Parathyroid adenoma (tissue), 2 donors: ENCODE data around the gene TADA2B.

Experiments
- H2AFZ ChIP-seq: fragments of 300-600 bp; sonication (generic); one replicate; pipeline ENCODE4 v1.7.0; 2017; ENCODE audit warnings: antibody characterized with exemption, mild to moderate bottlenecking
- H3K27ac ChIP-seq: fragments of 300-600 bp; sonication (generic); one replicate; pipeline ENCODE4 v1.7.0; 2017
- H3K27me3 ChIP-seq: fragments of 300-600 bp; sonication (generic); one replicate; pipeline ENCODE4 v1.7.0; 2017; ENCODE audit warnings: low read length; ENCODE audit not compliant: control insufficient read depth, insufficient read depth
- H3K36me3 ChIP-seq: fragments of 300-600 bp; sonication (generic); one replicate; pipeline ENCODE4 v1.7.0; 2017; ENCODE audit warnings: low read length; ENCODE audit not compliant: control insufficient read depth, insufficient read depth
- H3K4me1 ChIP-seq: fragments of 300-600 bp; sonication (generic); one replicate; pipeline ENCODE4 v1.7.0; 2017; ENCODE audit warnings: control low read depth
- H3K4me2 ChIP-seq: fragments of 300-600 bp; sonication (generic); one replicate; pipeline ENCODE4 v1.7.0; 2017; ENCODE audit warnings: low read length
- H3K4me3 ChIP-seq: fragments of 300-600 bp; sonication (generic); one replicate; pipeline ENCODE4 v1.7.0; 2017; ENCODE audit warnings: low read depth, low read length
- H3K79me2 ChIP-seq: fragments of 300-600 bp; sonication (generic); one replicate; pipeline ENCODE4 v1.7.0; 2017; ENCODE audit warnings: control low read depth
- H3K9ac ChIP-seq: fragments of 300-600 bp; sonication (generic); one replicate; pipeline ENCODE4 v1.7.0; 2017; ENCODE audit warnings: mild to moderate bottlenecking
- H3K9me3 ChIP-seq: fragments of 300-600 bp; sonication (generic); one replicate; pipeline ENCODE4 v1.7.0; 2017; ENCODE audit warnings: low read length; ENCODE audit not compliant: control insufficient read depth
- TF ChIP-seq, protein P1 (sequence below): fragments of 300-600 bp; sonication (generic); IDR thresholded peaks from one replicate; pipeline ENCODE4 v1.7.0; 2017; ENCODE audit warnings: antibody characterized with exemption, mild to moderate bottlenecking
- donor health status: primary hyperparathyroidism.

The TADA2B gene

DNA sequence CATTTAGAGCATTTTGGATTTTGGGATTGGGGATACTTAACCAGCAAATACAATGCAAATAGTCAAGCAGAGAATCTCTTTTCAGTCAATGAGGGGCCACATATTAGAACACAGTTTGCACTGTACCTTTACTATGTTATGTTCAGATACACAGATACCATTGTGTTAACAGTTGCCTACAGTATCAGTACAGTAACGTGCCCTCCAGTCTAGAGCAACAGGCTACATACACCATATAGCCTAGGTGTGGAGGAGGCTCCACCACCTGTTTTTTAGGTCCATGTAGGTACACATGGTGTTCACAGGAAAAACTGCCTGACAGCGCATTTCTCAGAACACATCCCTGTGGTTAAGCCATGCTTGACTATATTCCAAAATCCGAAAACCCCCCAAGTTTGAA is 15.6 kb downstream of the TADA2B start:
- no peaks in the 10 kb centered on the region for H3K36me3 ChIP-seq
- H2AFZ ChIP-seq, result no peak overlapping the region
- H3K4me1 ChIP-seq, result no peaks in the 10 kb centered on the region
- H3K27me3 ChIP-seq, result no peaks in the 10 kb centered on the region
- no peaks in the 10 kb centered on the region for H3K9me3 ChIP-seq
- TF ChIP-seq, protein P1, sequence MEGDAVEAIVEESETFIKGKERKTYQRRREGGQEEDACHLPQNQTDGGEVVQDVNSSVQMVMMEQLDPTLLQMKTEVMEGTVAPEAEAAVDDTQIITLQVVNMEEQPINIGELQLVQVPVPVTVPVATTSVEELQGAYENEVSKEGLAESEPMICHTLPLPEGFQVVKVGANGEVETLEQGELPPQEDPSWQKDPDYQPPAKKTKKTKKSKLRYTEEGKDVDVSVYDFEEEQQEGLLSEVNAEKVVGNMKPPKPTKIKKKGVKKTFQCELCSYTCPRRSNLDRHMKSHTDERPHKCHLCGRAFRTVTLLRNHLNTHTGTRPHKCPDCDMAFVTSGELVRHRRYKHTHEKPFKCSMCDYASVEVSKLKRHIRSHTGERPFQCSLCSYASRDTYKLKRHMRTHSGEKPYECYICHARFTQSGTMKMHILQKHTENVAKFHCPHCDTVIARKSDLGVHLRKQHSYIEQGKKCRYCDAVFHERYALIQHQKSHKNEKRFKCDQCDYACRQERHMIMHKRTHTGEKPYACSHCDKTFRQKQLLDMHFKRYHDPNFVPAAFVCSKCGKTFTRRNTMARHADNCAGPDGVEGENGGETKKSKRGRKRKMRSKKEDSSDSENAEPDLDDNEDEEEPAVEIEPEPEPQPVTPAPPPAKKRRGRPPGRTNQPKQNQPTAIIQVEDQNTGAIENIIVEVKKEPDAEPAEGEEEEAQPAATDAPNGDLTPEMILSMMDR, result no peak
- H3K27ac ChIP-seq, result no peak overlapping the region
- H3K9ac ChIP-seq, result no peak overlapping the region
- H3K4me3 ChIP-seq, result no peak overlapping the region
- no peaks in the 10 kb centered on the region for H3K79me2 ChIP-seq
- H3K4me2 ChIP-seq, result no peak overlapping the region

DNA sequence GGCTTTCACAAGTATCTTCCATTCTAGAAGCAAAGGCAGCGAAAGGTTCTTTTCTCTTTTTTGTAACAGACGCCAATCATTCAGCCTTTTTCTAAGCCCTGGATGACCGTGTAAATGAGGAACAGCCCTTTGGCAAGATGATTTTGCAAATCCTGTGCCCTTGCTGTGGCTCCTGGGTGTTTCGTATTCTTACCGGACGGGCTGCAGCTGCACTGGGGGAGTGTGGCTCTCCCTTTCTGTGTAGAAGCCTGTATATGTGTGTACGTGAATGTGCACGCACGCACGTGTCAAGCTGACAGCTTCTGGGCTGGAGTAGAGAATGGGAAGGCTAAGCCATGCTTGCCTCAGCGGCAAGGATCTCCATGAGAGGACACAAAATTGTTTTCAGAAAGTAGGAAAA is 16.5 kb downstream of the TADA2B start:
- no peaks in the 10 kb centered on the region for H3K36me3 ChIP-seq
- no peaks in the 10 kb centered on the region for H3K27me3 ChIP-seq
- H3K4me1 ChIP-seq, result no peaks in the 10 kb centered on the region
- no peak overlapping the region for H2AFZ ChIP-seq
- no peak overlapping the region for H3K9ac ChIP-seq
- H3K27ac ChIP-seq, result no peak overlapping the region
- H3K4me2 ChIP-seq, result no peak overlapping the region
- no peaks in the 10 kb centered on the region for H3K79me2 ChIP-seq
- H3K9me3 ChIP-seq, result no peaks in the 10 kb centered on the region
- H3K4me3 ChIP-seq, result no peak overlapping the region
- TF ChIP-seq, protein P1, result no peak

DNA sequence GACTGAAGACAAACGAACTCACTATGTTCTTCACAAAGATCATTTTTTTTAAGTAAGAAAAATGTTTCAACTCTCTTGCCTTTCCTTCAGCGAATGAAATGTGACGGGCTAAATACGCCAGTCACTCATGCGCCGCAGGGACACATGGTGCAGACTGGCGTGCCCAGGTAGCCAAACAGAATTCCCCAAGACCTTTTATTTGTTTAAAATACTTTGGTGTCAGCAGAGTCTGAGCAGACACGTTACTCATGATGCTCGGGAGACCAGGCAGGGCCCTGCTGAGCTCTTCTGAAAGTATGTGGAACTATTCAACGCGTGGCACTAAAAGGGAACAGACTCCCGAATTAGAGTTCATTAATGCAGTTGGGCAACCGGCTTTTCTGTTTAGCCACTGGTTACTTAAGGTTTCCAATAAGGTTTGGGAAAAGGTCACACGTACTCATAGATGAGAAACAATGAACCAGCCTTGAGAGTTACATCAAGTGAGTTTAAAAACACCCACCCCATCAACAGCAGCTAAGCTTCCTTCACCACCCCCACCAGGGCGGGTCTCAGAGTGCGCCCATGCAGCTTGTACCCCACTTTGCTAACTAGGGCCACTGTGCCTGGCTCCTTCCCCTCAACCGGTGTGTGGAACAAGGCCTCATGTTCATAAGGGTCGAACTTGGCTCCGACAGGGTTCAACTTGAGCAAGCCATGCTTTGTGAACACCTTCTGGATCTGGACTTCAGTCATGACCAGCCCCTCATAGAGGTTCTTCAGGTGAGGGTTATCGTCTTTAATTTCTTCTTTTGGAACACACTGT is 17.4 kb downstream of the TADA2B start:
- H3K4me1 ChIP-seq, result no peaks in the 10 kb centered on the region
- H3K27ac ChIP-seq, result no peak overlapping the region
- TF ChIP-seq, protein P1, result no peak
- no peak overlapping the region for H3K4me3 ChIP-seq
- H3K79me2 ChIP-seq, result peaks cover 2% of the 10 kb centered on the region
- no peaks in the 10 kb centered on the region for H3K36me3 ChIP-seq
- no peak overlapping the region for H2AFZ ChIP-seq
- no peak overlapping the region for H3K4me2 ChIP-seq
- no peaks in the 10 kb centered on the region for H3K9me3 ChIP-seq
- no peaks in the 10 kb centered on the region for H3K27me3 ChIP-seq
- H3K9ac ChIP-seq, result no peak overlapping the region

DNA sequence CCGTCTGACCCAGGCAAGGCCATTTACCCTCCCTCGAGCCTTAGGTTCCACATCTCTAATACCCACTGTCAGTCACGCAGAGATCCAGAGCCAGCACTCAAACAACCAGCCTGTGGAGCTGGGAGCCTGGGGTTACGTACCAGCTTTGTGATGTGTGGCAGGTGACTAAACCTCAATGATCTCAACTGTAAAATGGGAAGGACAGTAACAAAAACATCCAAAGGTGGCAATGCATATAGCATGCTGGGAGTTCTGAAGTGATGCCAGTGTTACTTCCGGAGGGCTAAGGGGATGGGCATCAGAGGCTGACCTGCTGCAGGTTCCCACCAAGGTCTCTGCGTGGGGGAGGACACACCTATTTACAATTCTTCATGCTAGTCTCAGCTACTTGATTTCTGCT is 18.6 kb downstream of the TADA2B start:
- no peaks in the 10 kb centered on the region for H3K9me3 ChIP-seq
- H2AFZ ChIP-seq, result no peak overlapping the region
- H3K4me2 ChIP-seq, result no peak overlapping the region
- H3K27ac ChIP-seq, result no peak overlapping the region
- H3K9ac ChIP-seq, result no peak overlapping the region
- H3K4me1 ChIP-seq, result no peaks in the 10 kb centered on the region
- H3K4me3 ChIP-seq, result no peak overlapping the region
- TF ChIP-seq, protein P1, result no peak
- H3K36me3 ChIP-seq, result no peaks in the 10 kb centered on the region
- no peaks in the 10 kb centered on the region for H3K27me3 ChIP-seq
- peaks cover 7% of the 10 kb centered on the region for H3K79me2 ChIP-seq

DNA sequence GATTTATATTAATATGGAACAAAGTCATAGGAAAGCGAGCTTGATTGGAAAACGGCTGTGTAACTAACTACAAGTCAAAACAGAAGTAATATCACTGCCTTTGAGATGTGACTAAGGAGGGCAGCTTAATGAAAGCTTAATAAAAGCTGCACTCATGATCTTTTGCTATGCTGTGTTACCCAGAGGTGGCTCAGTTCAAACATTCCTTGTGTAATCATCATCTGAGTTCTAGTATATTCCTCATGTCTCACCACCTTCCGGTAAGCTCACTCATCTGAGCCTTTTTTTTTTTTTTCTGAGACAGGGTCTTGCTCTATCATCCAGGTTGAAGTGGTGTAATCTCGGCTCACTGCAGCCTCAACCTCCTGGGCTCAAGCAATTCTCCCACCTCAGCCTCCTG is 19.6 kb downstream of the TADA2B start:
- Histone ChIP-seq H3K27me3 (no peaks in the 10 kb centered on the region), H3K9me3 (no peaks in the 10 kb centered on the region), H3K9ac (no peak overlapping the region), H3K36me3 (no peaks in the 10 kb centered on the region), H2AFZ (no peak overlapping the region), H3K4me1 (no peaks in the 10 kb centered on the region), H3K4me2 (no peak overlapping the region), H3K4me3 (no peak overlapping the region), H3K27ac (no peak overlapping the region), H3K79me2 (peaks cover 12% of the 10 kb centered on the region)
- TF ChIP-seq, protein P1, result no peak
